Colonic mucosa (tissue), 4 donors: ENCODE data around the gene MAD1L1. TPM values are rescaled to one million over a fixed set of nuclear protein-coding genes. Genes with fewer than 3 reads are reported as not detected.

Experiments used
- DNase-seq: peaks from one replicate; pipeline ENCODE4 v3.0.0-alpha.2; 2020
- H3K27ac ChIP-seq: fragments of 200-600 bp; one replicate; pipeline ENCODE4 v1.8.0; 2021
- H3K27me3 ChIP-seq: fragments of 200-600 bp; one replicate; pipeline ENCODE4 v1.8.0; 2021
- H3K36me3 ChIP-seq: fragments of 200-600 bp; one replicate; pipeline ENCODE4 v1.8.0; 2021
- H3K4me1 ChIP-seq: fragments of 200-600 bp; one replicate; pipeline ENCODE4 v1.8.0; 2021; ENCODE audit warnings: mild to moderate bottlenecking
- H3K4me3 ChIP-seq: fragments of 200-600 bp; one replicate; pipeline ENCODE4 v1.8.0; 2021
- H3K9ac ChIP-seq, 2 donors: one replicate each; pipeline ENCODE4 v1.7.0; 2013; ENCODE audit warnings: control low read depth in 2 of 2, low read depth in 2 of 2, low read length in 2 of 2
- H3K9me3 ChIP-seq: fragments of 200-600 bp; one replicate; pipeline ENCODE4 v1.8.0; 2021
- CTCF ChIP-seq: fragments of 200-600 bp; IDR thresholded peaks from one replicate; pipeline ENCODE4 v1.8.0; 2022; ENCODE audit warnings: antibody characterized with exemption, mild to moderate bottlenecking
- intact Hi-C: fragments of 100-400 bp; cut with DNase I; formaldehyde crosslinking; loops from one replicate; pipeline ENCODE4 v1.14.1; 2022
- total RNA-seq, 2 donors: library from RNA; stranded (reverse); fragmentation: NEBNext Ultra II Directional in 1 of 2; extraction: Animal tissue kit (Norgen Biotek cat#: 25700) in 1 of 2; gene quantifications; one replicate each; pipeline ENCODE4 v1.2.1, GENCODE V29; 2021
- donor health status: healthy.
- donor health status: DM: no; HTN: no; CAD: no.
- donor health status: DM: no; HTN: no; CAD: no.

The MAD1L1 gene
- total RNA-seq, 2 donors from 2014 or later = 18.2 to 47.0 TPM

DNA sequence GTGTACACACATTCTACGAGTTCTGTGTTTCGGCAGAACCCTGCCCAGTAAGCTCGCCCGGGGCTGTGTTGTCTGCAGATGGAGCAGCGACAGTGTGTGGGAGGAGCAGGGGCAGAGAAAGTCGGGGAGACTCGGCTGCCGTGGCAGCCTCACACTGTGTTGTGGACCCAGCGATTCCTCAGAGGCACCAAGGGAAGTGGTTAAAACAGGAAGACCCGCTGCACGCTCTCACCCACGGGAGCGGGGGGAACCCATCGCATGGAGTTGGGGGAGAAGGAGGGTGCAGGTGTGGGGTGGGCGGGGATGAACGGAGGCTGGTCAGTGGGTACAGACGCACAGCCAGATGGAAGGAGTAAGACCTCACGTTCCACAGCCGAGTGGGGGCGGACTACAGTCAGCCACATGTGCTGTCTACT, 312.5 kb downstream of the MAD1L1 start:
- no peak for TF ChIP-seq CTCF
- Histone ChIP-seq H3K4me3 (no peak overlapping the region), H3K9ac (no peak overlapping the region), H3K27ac (no peak overlapping the region), H3K9me3 (no peaks in the 10 kb centered on the region), H3K27me3 (no peaks in the 10 kb centered on the region), H3K36me3 (no peaks in the 10 kb centered on the region), H3K4me1 (no peaks in the 10 kb centered on the region)
- no peak for DNase-seq
- intact Hi-C loops = no loop called here

- TF ChIP-seq CTCF = no peak
- H3K9ac ChIP-seq = no peak overlapping the region
- no peaks in the 10 kb centered on the region for H3K36me3 ChIP-seq
- no peak overlapping the region for H3K27ac ChIP-seq
- H3K9me3 ChIP-seq = no peaks in the 10 kb centered on the region
- no peak for DNase-seq
- H3K27me3 ChIP-seq = no peaks in the 10 kb centered on the region
- intact Hi-C loops = no loop called here
- H3K4me1 ChIP-seq = no peaks in the 10 kb centered on the region
- no peak overlapping the region for H3K4me3 ChIP-seq
These were observed 313.0 kb downstream of the MAD1L1 start for GRCh38 chr7:1919539-1920265.

DNA sequence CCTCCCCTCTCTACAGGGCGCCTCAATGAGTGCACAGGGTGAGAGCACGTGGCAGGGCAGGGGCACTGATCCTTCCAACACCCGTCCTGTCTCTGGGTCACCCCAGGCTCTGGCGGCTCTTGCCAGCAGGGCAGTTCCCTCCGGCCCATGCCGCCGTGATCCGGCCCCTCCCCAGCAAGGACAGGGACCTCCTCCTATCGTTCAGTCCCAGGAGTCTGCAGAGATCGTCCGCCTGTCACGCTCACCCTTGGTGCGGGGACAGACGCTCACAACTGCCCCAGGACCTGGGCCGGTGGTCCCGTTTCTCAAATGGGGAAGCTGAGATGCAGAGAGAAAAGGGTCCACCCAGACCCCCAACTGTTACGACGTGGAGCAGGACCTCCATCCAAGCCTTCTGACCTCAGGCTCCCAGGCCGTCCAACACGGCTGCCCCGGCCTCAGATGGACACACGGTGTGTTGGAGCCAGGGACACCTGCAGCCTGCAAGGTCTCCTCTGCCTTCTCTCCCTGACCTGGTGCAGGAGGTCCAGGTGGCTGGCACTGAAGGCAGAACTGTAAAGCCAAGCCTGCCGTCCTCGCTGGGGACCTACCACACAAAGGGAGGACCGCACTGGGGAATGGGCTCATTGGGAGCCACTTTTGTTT, 313.7 kb downstream of the MAD1L1 start:
- no peak overlapping the region for H3K27ac ChIP-seq
- no peak overlapping the region for H3K9ac ChIP-seq
- H3K4me1 ChIP-seq = no peaks in the 10 kb centered on the region
- H3K27me3 ChIP-seq = no peaks in the 10 kb centered on the region
- intact Hi-C loops = no loop called here
- H3K9me3 ChIP-seq = no peaks in the 10 kb centered on the region
- no peak for TF ChIP-seq CTCF
- DNase-seq = no peak
- H3K4me3 ChIP-seq = no peak overlapping the region
- H3K36me3 ChIP-seq = no peaks in the 10 kb centered on the region

GRCh38 chr7:1918063-1918645, 314.6 kb downstream of the MAD1L1 start:
- H3K9ac ChIP-seq = no peak overlapping the region
- intact Hi-C loops = no loop called here
- no peak for TF ChIP-seq CTCF
- no peaks in the 10 kb centered on the region for H3K27me3 ChIP-seq
- H3K4me1 ChIP-seq = no peaks in the 10 kb centered on the region
- no peaks in the 10 kb centered on the region for H3K36me3 ChIP-seq
- DNase-seq = no peak
- H3K27ac ChIP-seq = no peak overlapping the region
- no peak overlapping the region for H3K4me3 ChIP-seq
- no peaks in the 10 kb centered on the region for H3K9me3 ChIP-seq

DNA sequence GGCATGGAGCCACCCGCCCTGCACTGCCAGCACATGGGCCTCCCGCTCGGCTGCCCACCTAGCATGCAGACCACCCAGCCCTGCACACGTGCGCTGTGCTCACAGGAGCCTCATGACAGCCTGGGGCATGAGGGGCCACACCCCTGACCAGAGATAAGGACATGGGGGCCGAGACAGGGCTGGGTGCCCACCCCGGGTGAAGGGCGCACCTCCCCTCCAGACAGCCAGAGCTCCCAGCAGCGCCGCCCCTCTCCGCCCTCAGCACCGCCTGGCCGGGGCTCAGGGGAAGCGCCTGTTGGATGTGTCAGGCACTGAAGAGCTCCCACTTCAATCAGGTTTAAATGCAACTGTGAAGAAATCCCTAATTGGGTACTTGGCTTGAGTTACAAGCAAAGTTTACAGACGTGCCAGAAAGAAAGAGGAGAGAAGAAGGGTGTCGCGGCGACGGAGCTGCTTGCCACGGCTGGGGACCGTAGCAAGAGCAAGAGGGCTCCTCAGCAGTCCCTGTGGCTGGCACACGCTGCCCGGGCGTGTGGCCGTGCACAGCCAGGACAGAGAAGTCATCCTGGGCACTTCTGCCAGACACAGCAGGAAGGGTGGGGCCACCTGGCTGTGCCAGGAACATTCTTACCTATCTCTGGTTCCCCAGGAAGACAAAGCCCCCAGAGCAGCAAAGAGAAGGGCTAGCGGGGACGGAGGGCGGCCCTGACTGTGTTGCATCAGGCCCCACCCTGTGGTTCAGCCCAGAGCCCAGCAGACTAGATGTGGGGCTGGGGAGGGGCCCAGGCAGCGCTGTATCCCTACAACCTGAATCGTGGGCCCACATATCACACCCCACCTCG, 315.3 kb downstream of the MAD1L1 start:
- intact Hi-C loops = no loop called here
- TF ChIP-seq CTCF = no peak
- no peak for DNase-seq
- H3K36me3 ChIP-seq = no peaks in the 10 kb centered on the region
- H3K27me3 ChIP-seq = no peaks in the 10 kb centered on the region
- no peak overlapping the region for H3K9ac ChIP-seq
- H3K9me3 ChIP-seq = no peaks in the 10 kb centered on the region
- no peak overlapping the region for H3K4me3 ChIP-seq
- no peak overlapping the region for H3K27ac ChIP-seq
- no peaks in the 10 kb centered on the region for H3K4me1 ChIP-seq
